HG02938 (cell line): ENCODE results near the gene PIGQ.

Experiments
- ATAC-seq: cut with Tn5 transposase; IDR thresholded peaks from one replicate; pipeline ENCODE4 v1.9.1; 2021; ENCODE audit warnings: mild to moderate bottlenecking, moderate library complexity; ENCODE audit not compliant: unreplicated experiment

The PIGQ gene

GRCh38 chr16:554640-555365, 15.0 kb upstream of the PIGQ start:
- ATAC-seq = no peak

GRCh38 chr16:555528-556473, 14.0 kb upstream of the PIGQ start:
- ATAC-seq = no peak

DNA sequence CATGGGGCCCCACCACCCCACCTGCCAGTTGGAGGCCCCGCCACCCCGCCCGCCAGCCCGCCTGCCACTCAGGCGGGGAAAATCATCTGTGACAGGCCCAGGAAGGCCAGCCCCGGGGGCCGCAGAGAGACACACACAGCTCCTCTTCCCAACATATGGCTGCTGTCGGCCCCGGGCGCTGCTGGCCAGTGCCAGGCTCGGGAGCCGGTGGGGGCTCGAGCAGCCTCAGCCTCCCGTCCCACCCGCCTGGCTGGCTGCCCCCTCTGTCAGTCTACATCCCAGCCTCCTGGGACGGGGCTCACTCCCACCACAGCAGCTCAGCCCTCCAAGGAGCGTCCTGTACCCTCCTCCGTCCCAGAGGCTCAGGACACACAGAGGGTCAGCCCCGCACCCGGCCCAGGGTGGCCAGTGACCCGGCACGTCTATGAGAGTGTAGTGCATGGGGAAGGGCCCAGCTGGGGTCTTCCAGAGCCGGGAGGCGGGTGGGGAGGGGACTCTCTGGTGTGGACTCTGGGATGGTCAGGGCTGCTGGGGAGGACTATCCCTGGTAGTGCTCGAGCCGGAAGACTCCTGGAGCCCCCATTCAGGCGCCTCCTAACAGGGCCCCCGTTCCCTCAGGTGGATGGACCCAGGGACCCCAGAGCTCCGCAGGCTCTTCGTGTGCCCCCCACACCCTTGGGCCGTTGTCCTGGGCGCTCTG, 13.1 kb upstream of the PIGQ start:
- no peak for ATAC-seq

GRCh38 chr16:557463-558297, 12.1 kb upstream of the PIGQ start:
- ATAC-seq = no peak

DNA sequence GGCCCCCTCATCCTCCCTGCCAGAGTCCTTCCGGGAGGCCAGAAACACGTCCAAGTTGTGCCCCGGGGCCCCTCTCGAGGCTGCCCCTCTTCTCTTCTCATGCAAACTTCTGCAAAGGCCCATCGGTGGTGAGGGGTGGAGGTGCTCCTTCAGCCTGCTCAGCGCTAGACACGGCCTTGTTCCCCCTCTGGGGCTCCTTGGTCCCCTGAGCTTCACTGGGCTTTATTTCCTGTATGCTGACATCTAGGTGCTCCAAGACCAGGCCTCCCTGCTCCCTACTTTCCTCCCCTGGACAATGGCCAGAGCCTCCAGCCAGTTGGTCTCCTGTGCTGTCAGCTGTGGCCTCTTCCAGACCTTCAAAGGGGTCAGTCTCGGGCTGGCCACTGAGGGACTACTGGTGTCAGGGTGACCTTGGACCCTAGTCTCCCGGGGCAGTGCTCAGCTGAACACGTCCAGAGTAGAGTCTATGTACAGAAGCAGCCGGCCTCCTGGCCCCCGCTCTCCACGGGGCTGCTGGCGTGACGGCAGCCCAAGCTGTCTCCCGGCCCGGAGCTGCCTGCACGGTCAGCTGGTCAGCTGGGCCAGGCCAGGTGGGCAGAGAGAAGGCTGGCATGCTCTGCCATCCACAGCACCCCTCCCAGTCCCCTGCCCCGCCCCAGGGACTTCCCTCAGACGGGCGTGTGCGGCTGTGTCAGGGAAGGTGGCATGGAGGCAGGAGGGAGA, 11.3 kb upstream of the PIGQ start:
- ATAC-seq = no peak

DNA sequence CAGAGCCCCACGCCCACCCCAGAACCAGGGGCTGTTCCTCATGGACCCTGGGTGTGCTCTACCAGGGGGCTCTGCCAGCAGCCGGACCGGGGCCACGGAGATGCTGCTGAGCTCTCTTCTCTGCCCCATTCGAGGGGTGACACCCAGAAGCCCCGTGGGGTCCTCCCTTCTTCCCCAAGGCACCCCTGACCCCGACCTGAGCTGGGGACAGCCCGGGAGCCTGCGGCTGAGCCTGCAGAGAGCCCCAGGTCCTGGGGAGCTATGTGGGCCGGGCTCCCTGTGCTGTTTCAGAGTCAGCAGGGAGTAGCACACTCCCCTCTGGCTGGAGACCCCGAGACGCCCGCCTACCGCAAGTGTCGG, 10.8 kb upstream of the PIGQ start:
- no peak for ATAC-seq

DNA sequence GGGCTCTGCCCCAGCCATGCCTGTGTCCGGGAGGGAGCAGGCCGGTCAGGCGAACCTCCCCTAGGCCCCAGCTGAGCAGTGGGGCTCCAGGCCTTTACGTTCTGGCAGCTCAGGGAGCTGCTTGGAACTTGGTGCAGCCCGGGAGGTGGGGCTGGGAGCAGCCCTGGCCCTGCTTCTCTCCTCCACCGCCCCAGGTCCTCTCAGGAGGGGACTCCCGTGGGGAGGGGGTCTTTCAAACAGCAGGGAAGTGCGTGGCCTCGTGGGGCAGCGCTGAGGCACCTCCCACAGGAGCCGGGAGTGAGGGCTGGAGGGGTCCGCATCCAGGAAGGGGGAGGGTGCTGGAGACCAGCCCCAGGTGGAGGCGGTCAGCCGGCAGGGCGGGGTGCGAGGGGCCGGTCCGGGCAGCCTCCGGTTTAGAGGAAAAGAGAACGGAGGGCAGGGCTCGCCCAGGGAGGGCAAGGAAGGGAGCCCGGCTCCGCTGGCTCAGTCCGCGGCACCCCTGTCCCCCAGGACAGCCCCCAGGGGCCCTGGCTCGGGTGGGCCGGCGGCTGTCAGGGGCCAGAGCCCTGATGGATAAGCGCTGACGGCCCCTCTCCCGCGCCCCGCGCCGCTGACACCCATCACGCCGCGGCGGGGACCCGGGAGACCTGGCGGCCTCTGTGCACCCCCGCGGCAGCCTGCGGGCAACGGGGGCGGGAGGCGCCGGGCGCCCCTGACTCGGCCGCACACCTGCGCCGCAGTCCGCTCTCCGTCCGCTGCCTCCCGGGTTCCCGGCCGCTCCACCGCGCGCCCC, 10.2 kb upstream of the PIGQ start:
- no peak for ATAC-seq

- ATAC-seq = no peak
These were observed 9.5 kb upstream of the PIGQ start, which contains the start of gene PRR35 for GRCh38 chr16:560204-560700. Gene PRR35 (plus strand): TSS chr16:560394. CDS start chr16:563295, 2,901 bp downstream.

- no peak for ATAC-seq
These were observed 8.9 kb upstream of the PIGQ start for GRCh38 chr16:560701-561412.

GRCh38 chr16:561413-561794, 8.4 kb upstream of the PIGQ start:
- no peak for ATAC-seq

- ATAC-seq = no peak
These were observed 7.5 kb upstream of the PIGQ start for GRCh38 chr16:561957-562938.

DNA sequence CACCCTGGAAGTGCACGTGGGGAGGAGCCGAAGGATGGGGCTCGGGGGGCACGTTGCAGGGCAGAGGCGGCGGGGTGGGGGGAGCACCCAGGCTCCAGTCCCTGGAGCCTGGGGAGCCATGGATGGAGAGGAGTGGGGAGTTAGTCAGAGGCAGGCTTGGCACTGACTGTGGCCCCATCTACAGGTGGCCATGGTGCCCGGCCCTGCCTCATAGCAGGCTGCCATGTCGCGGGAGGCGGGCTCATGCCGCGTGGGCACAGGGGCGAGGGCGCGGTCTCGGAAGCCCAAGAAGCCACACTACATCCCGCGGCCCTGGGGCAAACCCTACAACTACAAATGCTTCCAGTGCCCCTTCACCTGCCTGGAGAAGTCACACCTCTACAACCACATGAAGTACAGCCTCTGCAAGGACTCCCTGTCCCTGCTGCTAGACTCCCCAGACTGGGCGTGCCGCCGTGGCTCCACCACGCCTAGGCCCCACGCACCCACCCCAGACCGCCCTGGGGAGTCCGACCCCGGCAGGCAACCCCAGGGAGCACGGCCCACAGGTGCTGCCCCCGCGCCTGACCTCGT, 6.6 kb upstream of the PIGQ start:
- no peak for ATAC-seq

DNA sequence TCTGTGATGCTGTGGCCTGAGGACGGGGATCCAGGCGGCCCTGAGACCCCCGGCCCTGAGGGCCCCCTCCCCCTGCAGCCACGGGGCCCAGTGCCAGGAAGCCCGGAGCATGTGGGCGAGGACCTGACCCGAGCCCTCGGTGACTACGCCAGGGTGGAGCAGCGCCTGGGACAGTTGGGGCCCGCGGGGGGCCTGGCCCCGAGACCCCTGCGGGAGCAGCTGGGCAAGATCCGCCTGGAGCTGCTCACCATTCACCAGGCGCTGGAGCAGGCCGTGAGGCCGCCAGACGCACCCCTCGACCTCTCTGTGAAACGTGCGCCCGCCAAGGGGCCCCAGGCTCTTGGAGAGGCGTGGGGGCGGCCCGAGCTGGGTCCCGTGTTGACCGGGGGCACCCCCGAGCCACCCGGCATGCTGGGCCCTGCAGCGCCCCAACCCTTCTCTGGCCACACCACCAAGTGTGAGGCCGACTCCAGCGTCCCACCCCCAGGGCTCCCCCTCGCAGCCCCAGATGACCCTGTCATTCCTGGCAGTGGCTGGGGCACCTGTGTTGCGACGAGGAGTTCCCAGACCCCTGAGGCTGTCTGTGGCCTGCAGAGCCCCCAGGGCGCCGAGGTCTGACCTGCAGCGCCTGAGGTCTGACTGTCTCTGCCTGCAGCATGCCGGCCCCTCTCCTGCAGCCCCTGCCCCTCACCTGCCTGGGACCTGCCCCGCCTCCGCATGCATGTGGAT, 4.9 kb upstream of the PIGQ start:
- ATAC-seq = no peak

DNA sequence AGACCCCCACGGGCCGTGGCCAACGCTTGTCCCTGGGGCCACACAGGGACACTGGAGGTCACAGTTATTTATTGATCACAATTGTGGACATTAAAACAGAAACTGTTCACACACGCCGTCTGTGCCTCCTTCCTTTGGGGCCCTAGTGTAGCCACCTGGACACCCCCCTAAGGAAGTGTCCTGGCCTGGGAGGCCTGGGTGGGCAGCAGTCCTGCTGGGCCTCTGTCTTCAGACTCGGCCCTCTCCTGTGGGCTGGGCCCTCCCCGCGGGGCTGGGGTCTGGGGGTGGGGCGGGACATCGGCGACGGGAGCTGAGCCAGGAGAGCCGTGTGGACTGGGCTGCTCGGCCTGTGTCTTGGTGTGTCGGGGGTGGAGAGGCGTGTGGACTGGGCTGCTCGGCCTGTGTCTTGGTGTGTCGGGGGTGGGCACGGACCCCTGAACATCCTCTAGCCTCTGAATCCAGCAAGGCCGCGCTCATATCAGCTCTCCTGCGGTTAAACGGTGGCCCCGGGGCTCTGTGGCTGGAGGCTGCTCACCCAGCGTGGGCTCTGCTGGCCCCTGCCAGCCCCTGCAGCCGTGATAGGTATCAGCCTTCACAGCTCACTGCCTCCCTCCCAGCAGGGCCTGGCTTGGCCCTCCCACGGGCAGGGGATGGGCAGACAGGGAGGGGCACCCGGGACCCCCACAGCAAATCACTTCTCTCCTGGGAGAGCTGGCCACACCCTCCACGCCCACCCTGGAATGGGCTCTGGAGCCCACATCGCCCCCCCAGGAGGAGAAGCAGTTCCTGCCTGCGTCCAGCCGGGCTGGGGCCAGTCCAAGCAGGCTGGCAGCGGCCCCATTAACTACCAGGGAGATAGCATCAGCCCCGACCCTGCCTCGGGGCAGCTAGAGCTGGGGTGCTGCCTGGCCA, 4.1 kb upstream of the PIGQ start:
- ATAC-seq = no peak
